GM21526 (cell line): ENCODE measurements around the gene AURKB.
"Not testable (repeated sequence)": the region's sequence is repeated elsewhere in the genome, so short reads cannot be mapped to it uniquely, and the experiment has no call there.

Experiments used
- ATAC-seq: cut with Tn5 transposase; IDR thresholded peaks from one replicate; pipeline ENCODE4 v1.9.1; 2021; ENCODE audit warnings: moderate library complexity; ENCODE audit not compliant: unreplicated experiment, low FRiP score

Gene AURKB

DNA sequence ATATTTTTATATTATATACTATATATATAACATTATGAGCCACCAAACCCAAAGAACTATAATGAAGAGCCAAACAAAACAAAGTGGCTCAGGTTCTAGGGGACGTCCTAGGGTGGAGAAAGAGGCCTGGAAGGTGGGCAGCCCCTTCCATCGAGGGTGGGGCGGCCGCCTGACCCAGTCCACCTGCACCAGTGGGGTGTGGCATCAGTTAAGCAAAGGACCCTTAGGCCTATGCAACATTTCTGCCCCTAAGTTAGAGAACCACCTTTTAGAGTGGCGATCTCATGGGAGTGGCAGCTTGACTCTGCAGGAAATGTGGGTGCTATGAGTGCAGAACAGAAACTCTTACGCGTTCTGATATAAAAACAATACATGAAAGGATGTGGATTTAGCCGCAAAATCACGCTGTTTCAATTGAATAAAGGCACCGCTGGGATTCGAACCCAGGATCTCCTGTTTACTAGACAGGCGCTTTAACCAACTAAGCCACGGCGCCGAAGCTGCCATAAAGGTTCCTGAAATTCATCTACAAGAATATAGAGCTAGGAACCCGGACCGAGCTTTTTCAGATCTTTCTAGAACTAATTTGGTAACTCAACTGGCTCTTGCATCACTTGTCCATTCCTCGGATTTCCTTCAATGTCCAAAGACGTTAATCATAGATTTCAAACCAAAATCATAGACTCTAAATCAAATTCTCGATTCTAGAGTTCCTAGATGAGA is 15.6 kb upstream of the AURKB start:
- no peak for ATAC-seq

GRCh38 chr17:8224891-8225812 is 14.8 kb upstream of the AURKB start:
- ATAC-seq = no peak

DNA sequence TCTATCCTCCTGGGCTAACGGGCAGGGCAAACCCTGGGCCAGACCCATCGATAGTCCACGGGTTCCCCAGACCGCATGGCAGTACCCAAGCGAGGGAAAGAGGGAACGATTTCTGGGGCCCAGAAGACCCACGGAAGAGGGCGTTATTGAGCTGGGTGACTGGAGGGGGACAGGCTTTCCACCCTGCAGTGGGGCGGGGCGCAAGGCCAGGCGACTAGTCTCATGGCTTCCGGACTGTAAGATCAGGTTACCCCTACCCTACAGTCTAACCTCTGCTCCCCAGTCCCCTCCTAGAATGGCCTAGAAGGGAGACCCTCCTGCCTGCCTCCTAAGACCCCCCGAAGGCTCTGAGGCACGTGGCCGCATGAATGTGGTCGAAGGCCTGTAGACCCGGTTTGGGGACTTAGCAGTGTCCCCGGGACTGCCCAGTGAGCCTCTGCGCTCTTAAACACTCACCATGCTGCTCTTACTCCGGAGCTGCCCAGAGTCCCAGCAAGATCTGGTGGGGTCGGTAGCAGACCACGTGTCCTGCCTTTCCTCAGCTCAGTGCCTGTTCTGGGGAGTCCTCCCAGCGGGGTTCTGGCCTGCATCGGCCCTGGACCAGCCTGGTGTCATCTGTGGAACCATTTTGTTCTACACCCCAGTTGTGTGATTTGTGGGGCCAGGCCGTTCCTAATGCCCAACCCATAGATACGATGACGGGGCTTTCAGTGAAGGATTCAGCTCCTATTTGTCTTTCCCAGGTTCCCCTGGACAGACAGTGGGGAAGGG is 13.2 kb upstream of the AURKB start:
- no peak for ATAC-seq

DNA sequence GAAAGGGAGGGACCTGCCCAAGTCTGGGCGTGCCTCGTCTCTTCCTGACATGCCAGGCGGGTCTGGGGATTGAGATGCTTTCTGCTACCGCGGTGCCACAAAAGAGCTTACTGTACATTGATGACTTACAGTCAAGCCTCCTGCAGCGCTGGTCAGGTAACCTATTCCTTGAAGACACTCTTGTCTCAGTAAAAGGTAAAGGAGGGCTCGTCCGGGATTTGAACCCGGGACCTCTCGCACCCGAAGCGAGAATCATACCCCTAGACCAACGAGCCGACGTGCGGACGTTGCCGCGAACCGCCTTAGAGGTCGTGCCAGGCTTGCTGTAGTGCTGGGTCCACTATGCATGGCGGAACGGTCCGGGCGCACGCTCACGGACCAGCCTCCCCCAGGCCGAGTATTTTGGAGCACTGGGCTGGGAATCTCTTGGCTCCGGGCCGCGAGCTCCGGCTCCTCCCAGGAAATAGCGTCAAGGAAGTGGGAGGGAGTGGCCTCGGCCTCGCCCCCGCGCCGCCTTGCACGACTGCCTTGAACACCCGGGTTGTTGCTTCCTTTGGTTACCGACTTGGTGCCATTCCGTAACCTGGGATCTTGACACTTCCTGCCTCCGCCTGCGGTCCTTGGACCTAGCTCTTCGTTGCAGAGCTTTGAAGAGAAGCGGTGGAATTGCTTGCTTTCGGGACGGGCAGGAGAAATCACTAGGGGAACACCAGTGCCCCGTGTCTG is 12.4 kb upstream of the AURKB start:
- ATAC-seq = peak; percentile 27

DNA sequence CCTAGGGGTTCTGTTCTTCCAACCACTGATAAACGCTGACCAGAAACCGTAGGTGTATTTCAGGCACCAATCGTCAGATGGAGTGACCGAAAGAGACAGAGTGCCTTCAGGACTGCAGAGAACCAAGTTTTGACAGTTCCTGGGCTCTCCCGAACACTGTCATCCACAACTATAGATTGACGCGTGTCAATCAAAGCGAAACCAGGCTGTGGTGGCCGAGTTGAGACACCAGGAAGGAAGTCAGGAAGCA is 11.9 kb upstream of the AURKB start:
- peak; percentile 19 for ATAC-seq

DNA sequence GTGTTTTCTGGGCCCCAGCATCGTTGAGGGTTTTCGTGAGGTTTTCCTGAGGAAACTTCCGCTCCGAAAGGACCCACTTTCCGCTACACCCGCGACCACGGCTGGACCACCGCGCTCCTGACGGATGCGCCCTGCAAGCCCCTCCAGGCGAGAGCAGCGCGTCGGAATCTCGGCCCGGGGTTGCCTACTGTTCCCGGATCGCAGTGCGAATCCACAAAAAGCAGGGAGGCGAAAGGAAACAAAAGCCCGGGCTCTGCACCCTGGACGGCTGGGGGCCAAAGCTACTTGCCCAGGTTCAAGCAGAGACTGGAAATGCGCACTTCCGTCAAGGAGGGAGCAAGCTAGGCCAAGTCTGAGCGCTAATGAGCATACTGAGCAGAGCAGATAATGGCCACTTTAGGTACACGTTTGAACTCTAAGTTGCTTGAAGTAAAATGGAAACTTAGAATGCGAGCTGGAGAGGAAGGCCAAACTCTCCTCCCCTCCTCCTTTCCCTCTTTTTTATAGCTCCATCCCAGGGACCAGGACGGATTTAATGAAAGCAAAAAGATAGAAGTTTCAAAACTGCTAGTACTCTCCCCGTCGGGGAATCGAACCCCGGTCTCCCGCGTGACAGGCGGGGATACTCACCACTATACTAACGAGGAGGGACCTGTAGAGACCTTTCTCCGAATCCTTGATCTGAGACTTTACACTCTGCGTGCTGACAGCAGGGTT is 11.4 kb upstream of the AURKB start:
- peak; percentile 32 for ATAC-seq

- ATAC-seq = no peak
These were observed 10.6 kb upstream of the AURKB start for GRCh38 chr17:8220783-8221662.

DNA sequence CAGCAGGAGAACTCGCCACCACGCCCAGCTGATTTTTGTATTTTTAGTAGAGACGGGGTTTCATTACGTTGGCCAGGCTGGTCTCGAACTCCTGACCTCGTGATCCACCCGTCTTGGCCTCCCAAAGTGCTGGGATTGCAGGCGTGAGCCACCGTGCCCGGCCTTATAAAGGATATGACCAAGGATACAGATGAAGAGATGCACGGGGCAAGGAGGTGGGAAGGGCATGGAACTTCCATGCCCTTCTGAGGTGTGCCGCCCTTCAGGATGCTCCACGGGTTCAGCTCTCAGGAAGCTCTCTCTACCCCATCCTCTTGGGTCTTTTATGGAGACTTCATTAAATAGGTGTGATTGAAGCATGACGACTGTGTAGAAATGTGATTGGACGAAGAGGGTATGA is 3.6 kb upstream of the AURKB start:
- not testable (repeated sequence) for ATAC-seq

DNA sequence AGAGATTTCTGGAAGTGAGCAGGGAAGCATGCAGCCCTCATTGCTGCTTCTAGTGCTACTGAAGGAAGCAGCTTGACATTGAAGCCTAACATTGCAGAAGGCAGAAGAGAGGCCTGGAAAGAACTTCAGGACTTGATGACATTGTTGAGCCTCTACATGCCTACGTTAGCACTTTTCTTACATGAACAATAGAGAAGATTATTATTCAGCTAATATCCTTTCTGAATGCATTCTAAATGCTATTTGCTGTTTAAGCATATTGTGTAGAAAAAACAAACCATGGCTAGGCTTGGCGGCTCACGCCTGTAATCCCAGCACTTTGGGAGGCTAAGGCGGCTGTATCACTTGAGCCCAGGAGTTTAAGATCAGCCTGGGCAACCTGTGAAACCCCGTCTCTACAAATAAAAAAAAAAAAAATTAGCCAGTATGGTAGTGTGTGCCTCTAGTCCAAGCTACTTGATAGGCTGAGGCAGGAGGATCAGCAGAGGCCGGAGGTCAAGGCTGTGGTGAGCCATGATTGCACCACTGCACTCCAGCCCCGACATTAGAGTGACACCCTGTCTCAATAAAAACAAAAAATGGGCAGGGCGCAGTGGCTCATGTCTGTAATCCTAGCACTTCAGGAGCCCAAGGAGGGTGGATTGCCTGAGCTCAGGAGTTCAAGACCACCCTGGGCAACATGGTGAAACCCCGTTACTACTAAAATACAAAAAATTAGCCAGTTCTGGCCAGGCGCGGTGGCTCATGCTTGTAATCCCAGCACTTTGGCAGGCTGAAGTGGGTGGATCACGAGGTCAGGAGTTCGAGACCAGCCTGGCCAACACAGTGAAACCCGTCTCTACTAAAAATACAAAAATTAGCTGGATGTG is 2.2 kb upstream of the AURKB start:
- ATAC-seq = no peak

DNA sequence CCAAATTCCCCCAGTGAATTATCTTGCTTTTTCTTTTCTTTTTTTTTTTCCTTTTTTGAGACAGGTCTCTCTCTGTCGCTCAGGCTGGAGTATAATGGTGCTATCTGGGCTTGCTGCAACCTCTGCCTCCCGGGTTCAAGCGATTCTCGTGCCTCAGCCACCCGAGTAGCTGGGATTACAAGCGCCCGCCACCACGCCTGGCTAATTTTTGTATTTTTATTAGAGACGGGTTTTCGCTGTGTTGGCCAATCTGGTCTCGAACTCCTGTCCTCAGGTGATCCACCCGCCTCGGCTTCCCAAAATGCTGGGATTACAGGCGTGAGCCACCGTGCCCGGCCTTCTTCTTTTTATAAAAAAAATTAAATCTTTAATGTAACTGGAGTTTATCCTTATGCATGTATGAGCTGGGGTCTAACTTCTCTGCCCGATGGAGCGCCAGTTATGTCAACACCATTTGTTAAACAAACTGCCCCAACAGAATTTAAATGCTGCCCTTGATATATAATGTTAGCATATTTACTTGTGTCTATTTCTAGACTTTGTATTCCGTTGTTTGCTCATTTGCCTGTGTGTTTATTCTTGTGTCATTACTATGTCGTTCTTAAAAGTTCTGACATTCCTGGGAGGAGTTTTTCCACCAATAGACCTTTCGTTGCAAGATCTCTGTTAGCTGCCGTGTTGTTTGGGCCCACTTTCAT is 535 bp upstream of the AURKB start:
- peak; percentile 14 for ATAC-seq

- ATAC-seq = no peak
These were observed 3.8 kb downstream of the AURKB start for GRCh38 chr17:8206536-8206935.

DNA sequence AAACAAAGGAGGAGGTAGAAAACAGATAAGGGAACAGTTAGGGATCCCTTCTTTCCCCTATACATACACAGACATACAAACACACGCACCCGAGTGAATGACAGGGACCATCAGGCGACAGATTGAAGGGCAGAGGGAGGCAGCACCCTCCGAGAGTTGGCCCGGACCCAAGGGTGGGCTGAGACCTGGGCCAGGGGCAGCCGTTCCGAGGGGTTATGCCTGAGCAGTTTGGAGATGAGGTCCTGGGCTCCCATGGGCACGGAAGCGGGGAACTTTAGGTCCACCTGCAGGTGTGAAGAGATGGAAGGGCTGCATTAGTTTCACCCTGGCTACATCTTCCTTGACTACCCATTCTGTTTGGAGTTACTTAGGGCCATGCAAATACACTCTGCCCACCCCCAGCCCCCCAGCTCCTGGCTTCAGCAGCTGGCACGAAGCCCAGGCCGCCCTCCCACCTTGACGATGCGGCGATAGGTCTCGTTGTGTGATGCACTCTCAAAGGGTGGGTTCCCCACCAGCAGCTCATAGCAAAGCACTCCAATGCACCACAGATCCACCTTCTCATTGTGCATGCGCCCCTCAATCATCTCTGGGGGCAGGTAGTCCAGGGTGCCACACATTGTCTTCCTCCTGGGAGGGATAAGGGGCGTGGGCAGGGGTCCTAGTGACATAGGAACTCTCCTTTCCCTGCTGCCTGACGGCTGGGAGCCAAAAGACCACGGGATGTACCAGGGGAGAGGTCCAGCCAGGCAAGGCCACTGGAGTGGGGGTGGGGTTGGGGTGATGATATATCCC is 5.4 kb downstream of the AURKB start:
- ATAC-seq = no peak

DNA sequence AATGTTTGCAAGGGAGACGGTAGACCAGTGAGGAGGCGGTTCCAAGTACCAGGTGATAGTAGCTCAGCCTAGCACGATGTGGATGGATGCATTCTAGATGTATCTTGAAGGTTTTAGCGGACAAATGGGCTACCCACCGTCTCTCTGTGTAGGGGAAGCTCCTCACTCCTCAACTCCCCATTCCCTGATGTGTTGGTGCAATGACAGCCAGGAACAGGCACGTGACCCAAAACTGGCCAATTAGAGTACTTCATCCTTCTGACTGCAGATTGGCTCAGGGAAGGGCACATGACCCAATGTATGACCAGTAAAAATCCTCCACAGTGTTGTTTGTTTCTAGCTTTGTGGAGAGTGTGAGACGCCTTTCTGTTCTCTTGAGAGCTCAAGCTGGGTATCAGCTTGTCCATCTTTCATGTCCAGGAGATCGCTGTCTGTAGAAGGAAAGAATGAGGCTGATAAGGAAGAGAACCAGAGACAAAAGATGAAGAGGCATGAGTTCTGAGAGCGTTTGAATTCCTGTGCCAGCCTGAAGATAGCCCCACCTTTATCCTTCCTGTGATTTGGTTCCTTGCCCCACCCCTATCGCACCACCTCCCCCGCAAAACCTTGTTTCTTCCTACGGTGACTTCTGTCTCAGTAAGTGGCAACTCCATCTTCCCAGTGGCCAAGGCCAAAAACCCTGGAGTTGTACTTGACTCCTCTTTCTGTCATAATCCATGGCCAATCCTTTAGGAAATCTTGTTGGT is 18.1 kb downstream of the AURKB start:
- ATAC-seq = peak; percentile 21

GRCh38 chr17:8190506-8190905 is 19.9 kb downstream of the AURKB start:
- no peak for ATAC-seq

GRCh38 chr17:8189711-8190477 is 20.5 kb downstream of the AURKB start, which contains the start of gene BORCS6:
TSS of gene BORCS6 (minus strand) at chr17:8190180. CDS start at chr17:8190140, 40 bp downstream.
- peak; percentile 32 for ATAC-seq
